HAP-1 (cell line): ENCODE data around the gene QRICH2.
"Not testable (repeated sequence)": the region's sequence is repeated elsewhere in the genome, so short reads cannot be mapped to it uniquely, and the experiment has no call there.

ENCODE experiments used
- DNase-seq, 2 experiments: peaks; one replicate each; pipeline ENCODE4 v3.0.0-alpha.2; 2016 to 2020; ENCODE audit warnings: low spot score in 2 of 2
- H3K27me3 ChIP-seq: fragments of 250-450 bp; sonication (Bioruptor Pico); 2 replicates; pipeline ENCODE4 v1.5.1; 2020; ENCODE audit warnings: low read depth, mild to moderate bottlenecking, moderate library complexity
- H3K36me3 ChIP-seq: fragments of 250-450 bp; sonication (Bioruptor Pico); replicated peaks from 2 replicates; pipeline ENCODE4 v1.5.1; 2020; ENCODE audit warnings: mild to moderate bottlenecking
- H3K4me1 ChIP-seq: fragments of 250-450 bp; sonication (Bioruptor Pico); 2 replicates; pipeline ENCODE4 v1.5.1; 2020; ENCODE audit warnings: mild to moderate bottlenecking
- H3K4me3 ChIP-seq: fragments of 250-450 bp; sonication (Bioruptor Pico); 2 replicates; pipeline ENCODE4 v1.5.1; 2020; ENCODE audit warnings: mild to moderate bottlenecking, moderate library complexity
- H3K9me3 ChIP-seq: fragments of 250-450 bp; sonication (Bioruptor Pico); 2 replicates; pipeline ENCODE4 v1.5.1; 2020; ENCODE audit warnings: mild to moderate bottlenecking, moderate library complexity
- in situ Hi-C: fragments of 300-500 bp; cut with MboI; formaldehyde crosslinking; loops from 3 replicates; pipeline ENCODE4 v1.14.3; 2020; ENCODE audit warnings: low sequenced_read_pairs, inconsistent platforms, mixed read lengths

Gene QRICH2

GRCh38 chr17:76312735-76313134 is 4.7 kb upstream of the QRICH2 start:
- Histone ChIP-seq H3K4me1 (peaks cover 6% of the 10 kb centered on the region), H3K27me3 (no peaks in the 10 kb centered on the region), H3K9me3 (no peaks in the 10 kb centered on the region), H3K4me3 (no peak overlapping the region), H3K36me3 (peaks cover 35% of the 10 kb centered on the region)
- in situ Hi-C loops = no loop called here
- no peak for DNase-seq

GRCh38 chr17:76309461-76309860 is 1.4 kb upstream of the QRICH2 start:
- Histone ChIP-seq H3K9me3 (no peaks in the 10 kb centered on the region), H3K4me3 (no peak overlapping the region), H3K36me3 (peaks cover 31% of the 10 kb centered on the region), H3K27me3 (no peaks in the 10 kb centered on the region), H3K4me1 (no peaks in the 10 kb centered on the region)
- DNase-seq = no peak
- in situ Hi-C loops = no loop called here

GRCh38 chr17:76307299-76307965 is 644 bp downstream of the QRICH2 start:
- H3K4me1 ChIP-seq = no peaks in the 10 kb centered on the region
- no peak for DNase-seq
- H3K36me3 ChIP-seq = peaks cover 16% of the 10 kb centered on the region
- in situ Hi-C loops = no loop called here
- H3K27me3 ChIP-seq = no peaks in the 10 kb centered on the region
- H3K4me3 ChIP-seq = no peak overlapping the region
- no peaks in the 10 kb centered on the region for H3K9me3 ChIP-seq

DNA sequence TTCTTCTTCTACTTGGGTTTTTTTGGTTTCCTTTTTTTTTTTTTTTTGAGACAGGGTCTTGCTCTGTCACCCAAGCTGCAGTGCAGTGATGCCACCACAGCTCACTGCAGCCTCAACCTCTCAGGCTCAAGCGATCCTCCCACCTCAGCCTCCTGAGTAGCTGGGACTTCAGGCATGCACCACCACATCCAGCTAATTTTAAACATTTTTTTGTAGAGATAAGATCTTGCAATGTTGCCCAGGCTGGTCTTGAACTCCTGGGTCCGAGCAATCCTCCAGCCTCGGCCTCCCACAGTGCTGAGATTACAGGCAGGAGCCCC is 3.0 kb downstream of the QRICH2 start:
- H3K27me3 ChIP-seq, DNase-seq, H3K4me1 ChIP-seq, H3K36me3 ChIP-seq, in situ Hi-C loops, H3K9me3 ChIP-seq, H3K4me3 ChIP-seq: not testable (repeated sequence)

DNA sequence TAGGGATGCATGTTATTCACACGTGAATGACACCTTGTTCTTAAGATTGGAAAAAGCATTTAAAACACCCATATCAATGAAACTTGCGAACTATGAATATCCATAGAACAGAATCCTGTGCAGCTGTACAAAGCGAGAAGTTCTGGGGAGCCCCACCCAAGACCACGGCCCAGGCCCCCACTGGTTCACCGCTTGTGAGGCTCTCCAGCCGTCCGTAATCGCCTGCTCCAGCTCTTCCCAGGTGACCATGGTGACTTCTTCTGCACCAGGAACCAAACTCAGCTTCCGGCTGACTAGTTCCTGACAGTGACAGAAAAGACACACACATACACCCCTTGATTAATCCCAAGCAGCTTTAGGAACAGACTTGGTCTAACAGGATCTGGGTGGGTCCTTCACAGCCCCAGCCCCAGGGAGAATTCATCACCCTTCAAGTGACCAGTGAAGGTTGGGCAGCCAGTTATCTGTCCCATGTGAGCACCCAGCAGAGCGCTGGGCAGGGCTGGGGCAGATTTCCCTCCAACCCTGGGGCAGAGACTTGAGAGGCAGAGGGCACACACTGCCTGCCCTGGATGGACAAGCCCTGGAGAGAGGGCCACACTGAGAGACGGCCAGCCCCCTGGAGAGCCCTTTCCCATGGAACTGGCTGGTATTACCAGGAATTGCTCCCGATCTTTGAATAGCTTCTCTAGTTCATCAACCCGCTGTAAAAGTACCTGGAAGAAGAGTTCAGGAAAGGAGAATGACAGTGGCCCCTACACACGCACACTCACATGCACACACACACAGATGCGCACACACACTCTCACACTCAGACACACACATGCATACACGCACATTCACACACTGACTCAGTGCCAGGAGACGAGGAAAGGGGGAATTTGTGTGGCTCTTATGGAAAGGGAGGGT is 3.6 kb downstream of the QRICH2 start:
- no peak for DNase-seq
- H3K36me3 ChIP-seq = peaks cover 1% of the 10 kb centered on the region; the same call in 1 of the 2 replicates
- in situ Hi-C loops = loop anchor here (5.0 kb wide), 1 partner anchor 98 kb away; no protein-coding TSS in a partner anchor
- H3K9me3 ChIP-seq = no peaks in the 10 kb centered on the region
- H3K27me3 ChIP-seq = no peaks in the 10 kb centered on the region
- no peaks in the 10 kb centered on the region for H3K4me1 ChIP-seq
- no peak overlapping the region for H3K4me3 ChIP-seq

DNA sequence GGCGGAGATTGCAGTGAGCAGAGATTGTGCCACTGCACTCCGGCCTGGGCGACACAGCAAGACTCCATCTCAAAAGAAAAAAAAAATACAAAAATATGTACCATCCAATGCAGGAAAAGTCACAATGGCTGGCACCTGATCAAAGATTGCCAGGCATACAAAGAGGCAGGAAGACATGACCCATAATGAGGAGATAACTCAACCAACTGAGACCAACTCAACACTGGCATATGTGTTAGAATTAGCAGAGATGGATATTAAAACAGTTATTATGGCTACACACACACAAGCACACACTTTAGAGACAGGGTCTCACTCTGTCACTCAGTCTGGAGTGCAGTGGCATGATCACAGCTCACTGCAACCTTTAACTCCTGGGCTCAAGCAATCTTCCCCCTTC is 10.6 kb downstream of the QRICH2 start:
- no peaks in the 10 kb centered on the region for H3K9me3 ChIP-seq
- no peaks in the 10 kb centered on the region for H3K4me1 ChIP-seq
- H3K36me3 ChIP-seq = no peaks in the 10 kb centered on the region
- in situ Hi-C loops = loop anchor here (25.0 kb wide), 1 partner anchor 385 kb away; the partner anchor contains the start of gene MRPL38
- DNase-seq = no peak
- no peaks in the 10 kb centered on the region for H3K27me3 ChIP-seq
- no peak overlapping the region for H3K4me3 ChIP-seq

DNA sequence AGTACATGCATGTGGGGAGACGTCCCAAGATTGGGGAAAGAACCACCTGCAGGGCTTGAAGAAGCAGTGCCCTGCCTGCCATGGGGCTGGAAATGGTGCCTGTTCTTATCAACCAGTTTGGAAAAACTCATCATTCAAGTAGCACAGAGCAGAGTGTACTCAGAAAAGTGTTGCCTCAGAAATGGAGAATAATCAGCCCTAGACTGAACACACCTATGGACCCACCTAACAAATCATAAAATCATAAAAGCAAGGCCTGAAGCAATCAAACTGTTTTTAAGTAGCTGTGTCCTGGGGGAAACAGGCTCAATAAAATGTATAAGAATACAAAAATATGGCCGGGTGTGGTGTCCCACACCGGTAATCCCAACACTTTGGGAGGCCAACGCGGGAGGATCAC is 11.2 kb downstream of the QRICH2 start:
- Histone ChIP-seq H3K9me3 (no peaks in the 10 kb centered on the region), H3K4me3 (no peak overlapping the region), H3K4me1 (no peaks in the 10 kb centered on the region), H3K27me3 (no peaks in the 10 kb centered on the region), H3K36me3 (no peaks in the 10 kb centered on the region)
- in situ Hi-C loops = loop anchor here (25.0 kb wide), 1 partner anchor 385 kb away; the partner anchor contains the start of gene MRPL38
- DNase-seq = no peak

DNA sequence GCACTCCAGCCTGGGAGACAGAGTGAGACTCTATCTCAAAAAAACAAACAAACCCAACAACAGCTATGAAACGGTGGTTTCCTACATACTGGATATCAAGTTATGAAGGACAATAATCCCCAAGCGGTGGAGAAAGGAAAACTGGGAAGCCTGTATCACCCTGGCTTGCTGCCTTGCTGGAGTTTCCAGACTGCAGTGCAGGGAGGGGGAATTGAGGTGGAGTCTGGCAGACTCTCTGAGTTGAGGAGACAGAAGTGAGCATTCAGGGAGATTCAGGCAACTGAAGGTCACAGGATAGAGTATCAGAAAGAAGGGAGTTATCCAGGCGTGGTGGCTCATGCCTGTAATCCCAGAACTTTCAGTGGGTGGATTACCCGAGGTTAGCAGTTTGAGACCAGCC is 11.9 kb downstream of the QRICH2 start:
- no peaks in the 10 kb centered on the region for H3K36me3 ChIP-seq
- in situ Hi-C loops = loop anchor here (25.0 kb wide), 1 partner anchor 384 kb away; the partner anchor contains the start of gene MRPL38
- DNase-seq = no peak
- H3K9me3 ChIP-seq = no peaks in the 10 kb centered on the region
- no peaks in the 10 kb centered on the region for H3K4me1 ChIP-seq
- no peaks in the 10 kb centered on the region for H3K27me3 ChIP-seq
- H3K4me3 ChIP-seq = no peak overlapping the region

- in situ Hi-C loops = loop anchor here (5.0 to 25.0 kb wide), 4 partner anchors 166 to 381 kb away; partner anchors contain the start of gene MRPL38
- Histone ChIP-seq H3K4me1 (no peaks in the 10 kb centered on the region), H3K9me3 (no peaks in the 10 kb centered on the region), H3K27me3 (no peaks in the 10 kb centered on the region), H3K36me3 (no peaks in the 10 kb centered on the region), H3K4me3 (no peak overlapping the region)
- DNase-seq = no peak
Measured at GRCh38 chr17:76293106-76293505, 15.0 kb downstream of the QRICH2 start.

- no peaks in the 10 kb centered on the region for H3K4me1 ChIP-seq
- H3K27me3 ChIP-seq = no peaks in the 10 kb centered on the region
- in situ Hi-C loops = loop anchor here (5.0 to 25.0 kb wide), 4 partner anchors 165 to 380 kb away; partner anchors contain the start of gene MRPL38
- no peaks in the 10 kb centered on the region for H3K9me3 ChIP-seq
- no peak overlapping the region for H3K4me3 ChIP-seq
- no peak for DNase-seq
- no peaks in the 10 kb centered on the region for H3K36me3 ChIP-seq
Measured at GRCh38 chr17:76292567-76292966, 15.5 kb downstream of the QRICH2 start.

GRCh38 chr17:76281573-76282371 is 26.3 kb downstream of the QRICH2 start:
- Histone ChIP-seq H3K4me1 (no peaks in the 10 kb centered on the region), H3K4me3 (no peak overlapping the region), H3K27me3 (no peaks in the 10 kb centered on the region), H3K36me3 (no peaks in the 10 kb centered on the region), H3K9me3 (no peaks in the 10 kb centered on the region)
- in situ Hi-C loops = loop anchor here (25.0 kb wide), 1 partner anchor 369 kb away; the partner anchor contains the start of gene MRPL38
- DNase-seq = no peak

- no peaks in the 10 kb centered on the region for H3K27me3 ChIP-seq
- DNase-seq = no peak
- no peaks in the 10 kb centered on the region for H3K9me3 ChIP-seq
- no peak overlapping the region for H3K4me3 ChIP-seq
- in situ Hi-C loops = loop anchor here (25.0 kb wide), 1 partner anchor 368 kb away; the partner anchor contains the start of gene MRPL38
- H3K36me3 ChIP-seq = no peaks in the 10 kb centered on the region
- H3K4me1 ChIP-seq = no peaks in the 10 kb centered on the region
Measured at GRCh38 chr17:76280650-76281049, 27.4 kb downstream of the QRICH2 start.

DNA sequence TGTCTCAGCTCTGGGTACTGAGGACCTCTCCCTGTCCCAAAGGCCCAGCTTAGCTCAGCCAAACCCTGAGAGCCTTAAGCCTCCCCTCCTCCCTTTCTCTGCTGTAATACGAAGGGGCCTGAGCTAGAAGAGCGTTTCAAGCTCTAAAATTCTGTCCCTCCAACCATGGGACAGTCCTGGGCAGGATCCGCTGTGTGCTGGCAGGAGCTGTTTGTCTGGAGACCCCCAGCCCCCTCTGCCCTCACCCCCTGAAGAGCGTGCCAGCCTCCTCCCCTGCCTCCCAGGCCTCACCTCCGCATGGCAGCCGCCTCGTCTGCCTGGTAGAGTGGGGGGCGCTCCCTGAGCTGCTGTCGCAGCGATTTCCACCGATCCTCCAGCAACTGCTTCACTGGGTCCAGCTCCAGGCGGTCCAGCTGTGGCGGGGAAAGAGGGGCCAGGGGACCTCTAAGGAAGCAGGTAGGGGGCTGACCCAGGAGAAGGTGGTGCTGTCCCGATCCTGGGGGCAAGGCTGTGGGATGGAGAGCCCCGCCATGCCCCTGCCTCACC is 28.3 kb downstream of the QRICH2 start:
- Histone ChIP-seq H3K9me3 (no peaks in the 10 kb centered on the region), H3K27me3 (no peaks in the 10 kb centered on the region), H3K4me3 (no peak overlapping the region), H3K36me3 (no peaks in the 10 kb centered on the region), H3K4me1 (no peaks in the 10 kb centered on the region)
- no peak for DNase-seq
- in situ Hi-C loops = loop anchor here (25.0 kb wide), 1 partner anchor 368 kb away; the partner anchor contains the start of gene MRPL38
